Testis (tissue), 2 donors: Measurements from ENCODE around the gene GLG1.
"Not testable (repeated sequence)": the region's sequence is repeated elsewhere in the genome, so short reads cannot be mapped to it uniquely, and the experiment has no call there.

ENCODE experiments used
- CTCF ChIP-seq, 3 experiments: fragments of 450-650 bp in 2 of 3; fragments of 200-600 bp in 1 of 3; sonication (generic) in 1 of 3; IDR thresholded peaks; one replicate each; pipeline ENCODE4 v1.5.1; 2016 to 2019; ENCODE audit warnings: antibody characterized with exemption in 3 of 3, mild to moderate bottlenecking in 2 of 3, moderate library complexity in 1 of 3
- POLR2A ChIP-seq: fragments of 450-650 bp; IDR thresholded peaks from one replicate; pipeline ENCODE4 v1.6.1; 2017; ENCODE audit warnings: antibody characterized with exemption, mild to moderate bottlenecking, moderate library complexity

DNA sequence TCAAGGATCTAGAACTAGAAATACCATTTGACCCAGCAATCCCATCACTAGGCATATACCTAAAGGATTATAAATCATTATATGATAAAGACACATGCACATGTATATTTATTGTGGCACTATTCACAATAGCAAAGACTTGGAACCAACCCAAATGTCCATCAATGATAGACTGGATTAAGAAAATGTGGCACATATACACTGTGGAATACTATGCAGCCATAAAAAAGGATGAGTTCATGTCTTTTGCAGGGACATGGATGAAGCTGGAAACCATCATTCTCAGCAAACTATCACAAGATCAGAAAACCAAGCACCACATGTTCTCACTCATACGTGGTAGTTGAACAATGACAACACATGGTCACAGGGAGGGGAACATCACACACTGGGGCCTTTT lies 88.0 kb downstream of the GLG1 start:
- not testable (repeated sequence) for TF ChIP-seq CTCF (IDR thresholded peaks at IDR 0.05); POLR2A
